ENCODE results near the gene DHX34.

DHX34 gene

GRCh38 chr19:47427241-47428176 lies 78.4 kb downstream of the DHX34 start:
- Histone ChIP-seq H2AFZ (ENCODE audit: low read depth, low read length) (peak overlapping the region; percentile 8; the same call in 1 of the 2 replicates), H3K4me3 (ENCODE audit: low read length) (peak overlapping the region; percentile 76), H3K79me2 (ENCODE audit: low read length) (no peaks in the 10 kb centered on the region), H3K4me1 (ENCODE audit: low read length) (peaks cover 15% of the 10 kb centered on the region), H3K27me3 (ENCODE audit: low read depth, low read length) (peaks cover 16% of the 10 kb centered on the region), H3K27ac (ENCODE audit: low read length) (no peak overlapping the region), H3K9me3 (ENCODE audit: insufficient read depth, low read length) (no peaks in the 10 kb centered on the region), H3K36me3 (replicated peaks; ENCODE audit: low read depth, low read length) (no peaks in the 10 kb centered on the region), H4K20me1 (ENCODE audit: insufficient read depth, low read length) (no peaks in the 10 kb centered on the region), H3K4me2 (ENCODE audit: low read length) (peak overlapping the region; percentile 99), H3K9ac (ENCODE audit: low read length) (peak overlapping the region; percentile 5; the same call in 1 of the 2 replicates)
- TF ChIP-seq CTCF (IDR thresholded peaks at IDR 0.05; ENCODE audit: low read depth, low read length) (peak; percentile 90), EZH2phosphoT487 (IDR thresholded peaks at IDR 0.05; ENCODE audit: low read depth) (no peak)

GRCh38 chr19:47428177-47428894 lies 79.2 kb downstream of the DHX34 start:
- H3K27ac ChIP-seq (ENCODE audit: low read length), result no peak overlapping the region
- H3K27me3 ChIP-seq (ENCODE audit: low read depth, low read length), result peaks cover 7% of the 10 kb centered on the region
- peak overlapping the region; percentile 33 for H3K9ac ChIP-seq (ENCODE audit: low read length)

GRCh38 chr19:47429140-47429793 lies 80.2 kb downstream of the DHX34 start:
- H2AFZ ChIP-seq (ENCODE audit: low read depth, low read length), result no peak overlapping the region
- no peaks in the 10 kb centered on the region for H4K20me1 ChIP-seq (ENCODE audit: insufficient read depth, low read length)
- peak overlapping the region; percentile 76; the same call in 1 of the 2 replicates for H3K4me3 ChIP-seq (ENCODE audit: low read length)
- TF ChIP-seq EZH2phosphoT487 (IDR thresholded peaks at IDR 0.05; ENCODE audit: low read depth) (no peak), CTCF (IDR thresholded peaks at IDR 0.05; ENCODE audit: low read depth, low read length) (no peak)
- no peak overlapping the region for H3K9ac ChIP-seq (ENCODE audit: low read length)
- peaks cover 7% of the 10 kb centered on the region for H3K27me3 ChIP-seq (ENCODE audit: low read depth, low read length)
- no peaks in the 10 kb centered on the region for H3K79me2 ChIP-seq (ENCODE audit: low read length)
- no peak overlapping the region for H3K27ac ChIP-seq (ENCODE audit: low read length)
- H3K4me1 ChIP-seq (ENCODE audit: low read length), result peaks cover 23% of the 10 kb centered on the region
- H3K4me2 ChIP-seq (ENCODE audit: low read length), result peak overlapping the region; percentile 99; the same call in 1 of the 2 replicates
- no peaks in the 10 kb centered on the region for H3K36me3 ChIP-seq (replicated peaks; ENCODE audit: low read depth, low read length)
- H3K9me3 ChIP-seq (ENCODE audit: insufficient read depth, low read length), result no peaks in the 10 kb centered on the region

More at GRCh38 chr19:47428177-47428894, 79.2 kb downstream of the DHX34 start:
- no peak for TF ChIP-seq CTCF (IDR thresholded peaks at IDR 0.05; ENCODE audit: low read depth, low read length)
- no peak for TF ChIP-seq EZH2phosphoT487 (IDR thresholded peaks at IDR 0.05; ENCODE audit: low read depth)
- H3K4me2 ChIP-seq (ENCODE audit: low read length), result peak overlapping the region; percentile 99
- H3K4me1 ChIP-seq (ENCODE audit: low read length), result peaks cover 22% of the 10 kb centered on the region
- H3K9me3 ChIP-seq (ENCODE audit: insufficient read depth, low read length), result no peaks in the 10 kb centered on the region
- H3K36me3 ChIP-seq (replicated peaks; ENCODE audit: low read depth, low read length), result no peaks in the 10 kb centered on the region
- H3K79me2 ChIP-seq (ENCODE audit: low read length), result no peaks in the 10 kb centered on the region
- no peaks in the 10 kb centered on the region for H4K20me1 ChIP-seq (ENCODE audit: insufficient read depth, low read length)
- H3K4me3 ChIP-seq (ENCODE audit: low read length), result peak overlapping the region; percentile 76
- H2AFZ ChIP-seq (ENCODE audit: low read depth, low read length), result peak overlapping the region; percentile 69; the same call in 1 of the 2 replicates
